ENCODE measurements around the gene CLDN15. TPM values are rescaled to one million over a fixed set of nuclear protein-coding genes. Genes with fewer than 3 reads are reported as not detected.

CLDN15 gene
- total and polyA plus RNA-seq, 5 donors from 2014 or later: 0.64 to 22.7 (median 0.88) TPM

DNA sequence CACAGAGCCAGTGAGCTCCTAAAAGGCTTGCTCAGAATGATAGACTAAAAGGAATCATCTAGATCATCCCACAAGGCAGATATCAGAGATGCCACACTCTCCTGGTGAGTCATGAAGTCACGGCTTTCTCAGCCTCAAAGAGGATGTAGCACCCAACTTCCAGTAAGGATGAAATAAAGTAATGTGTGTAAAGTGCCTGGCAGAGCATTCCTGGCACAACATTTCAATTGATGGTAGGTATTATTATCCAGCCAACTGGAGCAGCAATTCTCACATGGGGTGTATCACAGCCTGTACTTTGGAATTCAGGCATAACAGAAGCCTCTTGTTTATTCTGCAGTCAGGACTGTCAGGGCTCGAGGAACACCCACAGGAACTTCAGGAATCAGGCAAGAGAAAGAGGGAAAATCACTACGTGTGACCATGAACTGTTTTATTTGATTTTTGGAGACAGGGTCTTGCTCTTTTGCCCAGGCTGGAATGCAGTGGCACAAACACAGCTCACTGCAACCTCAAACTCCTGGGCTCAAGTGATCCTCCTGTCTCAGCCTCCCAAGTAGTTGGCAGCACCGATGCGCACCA lies 52.3 kb downstream of the CLDN15 start:
- Mint-ChIP-seq H3K36me3 (no peaks in the 10 kb centered on the region), H3K9me3 (peaks cover 0 to 2% (median 0%) of the 10 kb centered on the region in 7 donors), H3K4me1 (peaks cover 0 to 14% (median 5%) of the 10 kb centered on the region in 4 donors), H3K4me3 (no peak overlapping the region), H3K27me3 (peaks cover 46% of the 10 kb centered on the region), H3K27ac (no peak overlapping the region)
- H3K4me1 ChIP-seq (ENCODE audit: control insufficient read depth, insufficient read depth, low read length, poor library complexity, severe bottlenecking): peaks cover under 1% of the 10 kb centered on the region
- H3K36me3 ChIP-seq (ENCODE audit: control insufficient read depth, insufficient read depth, low read length): no peaks in the 10 kb centered on the region
- H3K27ac ChIP-seq (ENCODE audit: insufficient read depth, low read length, poor library complexity, severe bottlenecking): no peak overlapping the region
- no peak for ATAC-seq (ENCODE audit: low read depth in 2 of 2)
- H3K27me3 ChIP-seq (ENCODE audit: control insufficient read depth, insufficient read depth, low read length): peaks cover 7% of the 10 kb centered on the region
- no peak for DNase-seq
- H3K9me3 ChIP-seq (ENCODE audit: control insufficient read depth in 2 of 2, low read length in 2 of 2): no peaks in the 10 kb centered on the region
- H3K4me3 ChIP-seq (ENCODE audit: low read depth, low read length): no peak overlapping the region

Other genes starting within 250 kb of the CLDN15 start
- gene MUC17, start 217.7 kb downstream of the CLDN15 start, total RNA-seq: not detected
- gene MUC17, start 217.7 kb downstream of the CLDN15 start, polyA plus RNA-seq: not detected
- 44.6 TPM for gene TRIM56, start 152.3 kb downstream of the CLDN15 start, total RNA-seq
- gene TRIM56, start 152.3 kb downstream of the CLDN15 start, polyA plus RNA-seq: 1 to 10 TPM; 3.5 to 7.4 (median 6.3) TPM
- gene SERPINE1, start 110.7 kb downstream of the CLDN15 start, total RNA-seq: 0.39 TPM
- gene SERPINE1, start 110.7 kb downstream of the CLDN15 start, polyA plus RNA-seq: not detected
- 14.5 TPM for gene AP1S1, start 83.3 kb downstream of the CLDN15 start, total RNA-seq
- gene AP1S1, start 83.3 kb downstream of the CLDN15 start, polyA plus RNA-seq: 1 to 10 TPM; 5.4 to 8.8 (median 6.3) TPM
- gene VGF, start 72.2 kb downstream of the CLDN15 start, total RNA-seq: not detected
- not detected for gene VGF, start 72.2 kb downstream of the CLDN15 start, polyA plus RNA-seq
- not detected for gene NAT16, start 57.5 kb downstream of the CLDN15 start, total RNA-seq
- gene NAT16, start 57.5 kb downstream of the CLDN15 start, polyA plus RNA-seq: not detected
- not detected for gene MOGAT3, start 36.8 kb downstream of the CLDN15 start, total RNA-seq
- gene MOGAT3, start 36.8 kb downstream of the CLDN15 start, polyA plus RNA-seq: not detected
- gene PLOD3, start 20.2 kb downstream of the CLDN15 start, total RNA-seq: 35.4 TPM
- 10 to 100 TPM; 13.8 to 19.7 (median 14.8) TPM for gene PLOD3, start 20.2 kb downstream of the CLDN15 start, polyA plus RNA-seq
- 41.8 TPM for gene ZNHIT1, start 19.6 kb downstream of the CLDN15 start, total RNA-seq
- gene ZNHIT1, start 19.6 kb downstream of the CLDN15 start, polyA plus RNA-seq: 10 to 100 TPM; 67.6 to 99.6 (median 85.0) TPM
- 105 TPM for gene FIS1, start 7.3 kb upstream of the CLDN15 start, total RNA-seq
- 100 to 1,000 TPM; 205 to 260 (median 227) TPM for gene FIS1, start 7.3 kb upstream of the CLDN15 start, polyA plus RNA-seq
- gene IFT22, start 84.0 kb upstream of the CLDN15 start, total RNA-seq: 1.0 TPM
- 1 to 10 TPM; 2.7 to 6.9 (median 3.8) TPM for gene IFT22, start 84.0 kb upstream of the CLDN15 start, polyA plus RNA-seq
- gene COL26A1, start 125.1 kb upstream of the CLDN15 start, total RNA-seq: not detected
- not detected for gene COL26A1, start 125.1 kb upstream of the CLDN15 start, polyA plus RNA-seq